ENCODE results near the gene MARVELD3. TPM values are rescaled to one million over a fixed set of nuclear protein-coding genes. Genes with fewer than 3 reads are reported as not detected.

MARVELD3 gene
- total and polyA plus RNA-seq, 9 of the 15 experiments (the other 6 are each of a cell fraction or from before 2014, with no cell fraction given): 0.03 to 0.07 (median 0.07) TPM; not detected in 6

Small RNA genes lying within 50 kb of the gene (small RNA-seq; reads per million reads assigned to genes)
- gene RNU6-208P: not detected

Other genes starting within 250 kb of the MARVELD3 start
Only the 7 nearest of the 8 such genes appear.
- gene TLE7, start 184.1 kb upstream of the MARVELD3 start, total RNA-seq (2014; rRNA removed): not detected in 2 replicates
- gene TLE7, start 184.1 kb upstream of the MARVELD3 start, total RNA-seq (2014; rRNA removed; fragmentation: Illumina TruSeq; extraction: Trizol): not detected in 2 replicates
- gene TLE7, start 184.1 kb upstream of the MARVELD3 start, total RNA-seq (2015; rRNA removed; fragmentation: Illumina TruSeq; extraction: Trizol): not detected in 2 replicates
- not detected in 2 replicates for gene TLE7, start 184.1 kb upstream of the MARVELD3 start, total RNA-seq (2021)
- not detected in 2 replicates for gene TLE7, start 184.1 kb upstream of the MARVELD3 start, polyA plus RNA-seq (2011; rRNA removed)
- gene TLE7, start 184.1 kb upstream of the MARVELD3 start, polyA plus RNA-seq (2014; fragmentation: Illumina TruSeq; extraction: Trizol): not detected in 2 replicates
- gene TLE7, start 184.1 kb upstream of the MARVELD3 start, polyA plus RNA-seq (2014; fragmentation: Nextera tagmentation; extraction: Ambion mirVana): not detected
- not detected in 2 replicates for gene TLE7, start 184.1 kb upstream of the MARVELD3 start, polyA plus RNA-seq (2014; rRNA removed)
- 7.0 and 7.4 TPM in 2 replicates for gene ZNF23, start 163.9 kb upstream of the MARVELD3 start, total RNA-seq (2014; rRNA removed)
- 13.4 and 14.6 TPM in 2 replicates for gene ZNF23, start 163.9 kb upstream of the MARVELD3 start, total RNA-seq (2014; rRNA removed; fragmentation: Illumina TruSeq; extraction: Trizol)
- gene ZNF23, start 163.9 kb upstream of the MARVELD3 start, total RNA-seq (2015; rRNA removed; fragmentation: Illumina TruSeq; extraction: Trizol): 11.2 and 11.9 TPM in 2 replicates
- 8.6 and 8.7 TPM in 2 replicates for gene ZNF23, start 163.9 kb upstream of the MARVELD3 start, total RNA-seq (2021)
- gene ZNF23, start 163.9 kb upstream of the MARVELD3 start, polyA plus RNA-seq (2011; rRNA removed): 12.0 and 12.1 TPM in 2 replicates
- 12.3 and 12.5 TPM in 2 replicates for gene ZNF23, start 163.9 kb upstream of the MARVELD3 start, polyA plus RNA-seq (2014; fragmentation: Illumina TruSeq; extraction: Trizol)
- gene ZNF23, start 163.9 kb upstream of the MARVELD3 start, polyA plus RNA-seq (2014; fragmentation: Nextera tagmentation; extraction: Ambion mirVana): 1 to 10 TPM; 4.7 to 7.2 TPM
- gene ZNF23, start 163.9 kb upstream of the MARVELD3 start, polyA plus RNA-seq (2014; rRNA removed): 10.9 and 13.2 TPM in 2 replicates
- 1.1 and 1.8 TPM in 2 replicates for gene ZNF19, start 136.9 kb upstream of the MARVELD3 start, total RNA-seq (2014; rRNA removed)
- gene ZNF19, start 136.9 kb upstream of the MARVELD3 start, total RNA-seq (2014; rRNA removed; fragmentation: Illumina TruSeq; extraction: Trizol): 2.6 and 3.2 TPM in 2 replicates
- 1.5 and 2.3 TPM in 2 replicates for gene ZNF19, start 136.9 kb upstream of the MARVELD3 start, total RNA-seq (2015; rRNA removed; fragmentation: Illumina TruSeq; extraction: Trizol)
- 1.6 and 2.0 TPM in 2 replicates for gene ZNF19, start 136.9 kb upstream of the MARVELD3 start, total RNA-seq (2021)
- 1.3 and 1.7 TPM in 2 replicates for gene ZNF19, start 136.9 kb upstream of the MARVELD3 start, polyA plus RNA-seq (2011; rRNA removed)
- gene ZNF19, start 136.9 kb upstream of the MARVELD3 start, polyA plus RNA-seq (2014; fragmentation: Illumina TruSeq; extraction: Trizol): 1.2 and 2.4 TPM in 2 replicates
- 1 to 10 TPM; 1.8 to 2.8 TPM for gene ZNF19, start 136.9 kb upstream of the MARVELD3 start, polyA plus RNA-seq (2014; fragmentation: Nextera tagmentation; extraction: Ambion mirVana)
- 0.58 and 1.2 TPM in 2 replicates for gene ZNF19, start 136.9 kb upstream of the MARVELD3 start, polyA plus RNA-seq (2014; rRNA removed)
- gene CHST4, start 99.8 kb upstream of the MARVELD3 start, total RNA-seq (2014; rRNA removed): not detected in 2 replicates
- not detected in 2 replicates for gene CHST4, start 99.8 kb upstream of the MARVELD3 start, total RNA-seq (2014; rRNA removed; fragmentation: Illumina TruSeq; extraction: Trizol)
- not detected in 2 replicates for gene CHST4, start 99.8 kb upstream of the MARVELD3 start, total RNA-seq (2015; rRNA removed; fragmentation: Illumina TruSeq; extraction: Trizol)
- 0.07 and 0.09 TPM in 2 replicates for gene CHST4, start 99.8 kb upstream of the MARVELD3 start, total RNA-seq (2021)
- gene CHST4, start 99.8 kb upstream of the MARVELD3 start, polyA plus RNA-seq (2011; rRNA removed): not detected in 2 replicates
- gene CHST4, start 99.8 kb upstream of the MARVELD3 start, polyA plus RNA-seq (2014; fragmentation: Illumina TruSeq; extraction: Trizol): not detected in 2 replicates
- gene CHST4, start 99.8 kb upstream of the MARVELD3 start, polyA plus RNA-seq (2014; fragmentation: Nextera tagmentation; extraction: Ambion mirVana): not detected
- gene CHST4, start 99.8 kb upstream of the MARVELD3 start, polyA plus RNA-seq (2014; rRNA removed): not detected in 2 replicates
- not detected in 2 replicates for gene TAT, start 49.1 kb upstream of the MARVELD3 start, total RNA-seq (2014; rRNA removed)
- gene TAT, start 49.1 kb upstream of the MARVELD3 start, total RNA-seq (2014; rRNA removed; fragmentation: Illumina TruSeq; extraction: Trizol): not detected in 2 replicates
- not detected in 2 replicates for gene TAT, start 49.1 kb upstream of the MARVELD3 start, total RNA-seq (2015; rRNA removed; fragmentation: Illumina TruSeq; extraction: Trizol)
- gene TAT, start 49.1 kb upstream of the MARVELD3 start, total RNA-seq (2021): 0.24 and 0.63 TPM in 2 replicates
- not detected in 2 replicates for gene TAT, start 49.1 kb upstream of the MARVELD3 start, polyA plus RNA-seq (2011; rRNA removed)
- not detected in 2 replicates for gene TAT, start 49.1 kb upstream of the MARVELD3 start, polyA plus RNA-seq (2014; fragmentation: Illumina TruSeq; extraction: Trizol)
- gene TAT, start 49.1 kb upstream of the MARVELD3 start, polyA plus RNA-seq (2014; fragmentation: Nextera tagmentation; extraction: Ambion mirVana): under 1 TPM; 0.04 TPM
- not detected in 2 replicates for gene TAT, start 49.1 kb upstream of the MARVELD3 start, polyA plus RNA-seq (2014; rRNA removed)
- gene PHLPP2, start 98.5 kb downstream of the MARVELD3 start, total RNA-seq (2014; rRNA removed): 1.9 and 2.5 TPM in 2 replicates
- gene PHLPP2, start 98.5 kb downstream of the MARVELD3 start, total RNA-seq (2014; rRNA removed; fragmentation: Illumina TruSeq; extraction: Trizol): 2.6 and 2.7 TPM in 2 replicates
- 1.8 and 2.1 TPM in 2 replicates for gene PHLPP2, start 98.5 kb downstream of the MARVELD3 start, total RNA-seq (2015; rRNA removed; fragmentation: Illumina TruSeq; extraction: Trizol)
- gene PHLPP2, start 98.5 kb downstream of the MARVELD3 start, total RNA-seq (2021): 3.1 TPM in 2 replicates
- 4.6 and 7.1 TPM in 2 replicates for gene PHLPP2, start 98.5 kb downstream of the MARVELD3 start, polyA plus RNA-seq (2011; rRNA removed)
- gene PHLPP2, start 98.5 kb downstream of the MARVELD3 start, polyA plus RNA-seq (2014; fragmentation: Illumina TruSeq; extraction: Trizol): 2.6 and 2.9 TPM in 2 replicates
- gene PHLPP2, start 98.5 kb downstream of the MARVELD3 start, polyA plus RNA-seq (2014; fragmentation: Nextera tagmentation; extraction: Ambion mirVana): 1 to 10 TPM in 1 of 2 experiments, under 1 TPM in 1; 0.60 to 1.3 TPM
- 2.6 and 2.9 TPM in 2 replicates for gene PHLPP2, start 98.5 kb downstream of the MARVELD3 start, polyA plus RNA-seq (2014; rRNA removed)
- gene AP1G1, start 182.7 kb downstream of the MARVELD3 start, total RNA-seq (2014; rRNA removed): 38.2 and 39.4 TPM in 2 replicates
- 42.0 and 48.3 TPM in 2 replicates for gene AP1G1, start 182.7 kb downstream of the MARVELD3 start, total RNA-seq (2014; rRNA removed; fragmentation: Illumina TruSeq; extraction: Trizol)
- 42.1 and 43.4 TPM in 2 replicates for gene AP1G1, start 182.7 kb downstream of the MARVELD3 start, total RNA-seq (2015; rRNA removed; fragmentation: Illumina TruSeq; extraction: Trizol)
- 50.3 and 59.2 TPM in 2 replicates for gene AP1G1, start 182.7 kb downstream of the MARVELD3 start, total RNA-seq (2021)
- 56.9 and 61.2 TPM in 2 replicates for gene AP1G1, start 182.7 kb downstream of the MARVELD3 start, polyA plus RNA-seq (2011; rRNA removed)
- 42.8 and 45.7 TPM in 2 replicates for gene AP1G1, start 182.7 kb downstream of the MARVELD3 start, polyA plus RNA-seq (2014; fragmentation: Illumina TruSeq; extraction: Trizol)
- 10 to 100 TPM in 1 of 2 experiments, 1 to 10 TPM in 1; 7.0 to 13.6 TPM for gene AP1G1, start 182.7 kb downstream of the MARVELD3 start, polyA plus RNA-seq (2014; fragmentation: Nextera tagmentation; extraction: Ambion mirVana)
- 25.4 and 26.8 TPM in 2 replicates for gene AP1G1, start 182.7 kb downstream of the MARVELD3 start, polyA plus RNA-seq (2014; rRNA removed)